Measurements from ENCODE around the gene HPDL. TPM values are rescaled to one million over a fixed set of nuclear protein-coding genes. Genes with fewer than 3 reads are reported as not detected.
"Not testable (repeated sequence)": the region's sequence is repeated elsewhere in the genome, so short reads cannot be mapped to it uniquely, and the experiment has no call there.

The HPDL gene
- polyA plus RNA-seq, 1 donor (not counting 4 experiments of a cell fraction or from before 2014, with no cell fraction given): 0.14 TPM

GRCh38 chr1:45286521-45286920 lies 40.2 kb upstream of the HPDL start:
- H4K20me1 ChIP-seq (ENCODE audit: control insufficient read depth, extremely low read depth, insufficient read depth, low read length); H3K9me3 ChIP-seq (ENCODE audit: control insufficient read depth, low read depth, low read length); H3K4me2 ChIP-seq (ENCODE audit: control insufficient read depth, extremely low read depth, insufficient read depth, low read depth, low read length); H3K27me3 ChIP-seq (ENCODE audit: control insufficient read depth, extremely low read depth, insufficient read depth, low read length); dilution Hi-C loops (cut with MboI; ENCODE audit: extremely low pct_ligation_motif_present, low sequenced_read_pairs); H3K36me3 ChIP-seq (ENCODE audit: control insufficient read depth in 2 of 2, extremely low read depth in 1 of 2, insufficient read depth in 2 of 2, low read length in 2 of 2); FAIRE-seq; H2AFZ ChIP-seq (ENCODE audit: control insufficient read depth, low read length); H3K27ac ChIP-seq (ENCODE audit: control insufficient read depth, insufficient read depth, low read length); H3K79me2 ChIP-seq (ENCODE audit: control insufficient read depth, insufficient read depth, low read length); H3K4me1 ChIP-seq (ENCODE audit: control insufficient read depth, extremely low read depth, insufficient read depth, low read length); H3K9me1 ChIP-seq (ENCODE audit: control insufficient read depth, extremely low read depth, insufficient read depth, low read length); H3K9ac ChIP-seq (ENCODE audit: control insufficient read depth, extremely low read depth, insufficient read depth, low read length); H3K4me3 ChIP-seq (ENCODE audit: control insufficient read depth in 2 of 3, extremely low read depth in 1 of 3, insufficient read depth in 2 of 3, low read depth in 1 of 3, low read length in 3 of 3); DNase-seq (ENCODE audit: low read depth, low spot score): not testable (repeated sequence)

GRCh38 chr1:45291002-45291401 lies 35.7 kb upstream of the HPDL start:
- H2AFZ ChIP-seq (ENCODE audit: control insufficient read depth, low read length); H3K4me2 ChIP-seq (ENCODE audit: control insufficient read depth, extremely low read depth, insufficient read depth, low read depth, low read length); H3K79me2 ChIP-seq (ENCODE audit: control insufficient read depth, insufficient read depth, low read length); H3K4me3 ChIP-seq (ENCODE audit: control insufficient read depth in 2 of 3, extremely low read depth in 1 of 3, insufficient read depth in 2 of 3, low read depth in 1 of 3, low read length in 3 of 3); FAIRE-seq; H3K36me3 ChIP-seq (ENCODE audit: control insufficient read depth in 2 of 2, extremely low read depth in 1 of 2, insufficient read depth in 2 of 2, low read length in 2 of 2); H3K9ac ChIP-seq (ENCODE audit: control insufficient read depth, extremely low read depth, insufficient read depth, low read length); H3K9me3 ChIP-seq (ENCODE audit: control insufficient read depth, low read depth, low read length); dilution Hi-C loops (cut with MboI; ENCODE audit: extremely low pct_ligation_motif_present, low sequenced_read_pairs); H3K27ac ChIP-seq (ENCODE audit: control insufficient read depth, insufficient read depth, low read length); H3K27me3 ChIP-seq (ENCODE audit: control insufficient read depth, extremely low read depth, insufficient read depth, low read length); H3K4me1 ChIP-seq (ENCODE audit: control insufficient read depth, extremely low read depth, insufficient read depth, low read length); H3K9me1 ChIP-seq (ENCODE audit: control insufficient read depth, extremely low read depth, insufficient read depth, low read length); H4K20me1 ChIP-seq (ENCODE audit: control insufficient read depth, extremely low read depth, insufficient read depth, low read length); DNase-seq (ENCODE audit: low read depth, low spot score): not testable (repeated sequence)

- Histone ChIP-seq H3K4me2 (ENCODE audit: control insufficient read depth, extremely low read depth, insufficient read depth, low read depth, low read length) (no peak overlapping the region), H3K9me3 (ENCODE audit: control insufficient read depth, low read depth, low read length) (no peaks in the 10 kb centered on the region), H4K20me1 (ENCODE audit: control insufficient read depth, extremely low read depth, insufficient read depth, low read length) (no peaks in the 10 kb centered on the region), H3K79me2 (ENCODE audit: control insufficient read depth, insufficient read depth, low read length) (no peaks in the 10 kb centered on the region), H3K27me3 (ENCODE audit: control insufficient read depth, extremely low read depth, insufficient read depth, low read length) (no peaks in the 10 kb centered on the region), H2AFZ (ENCODE audit: control insufficient read depth, low read length) (no peak overlapping the region), H3K4me1 (ENCODE audit: control insufficient read depth, extremely low read depth, insufficient read depth, low read length) (no peaks in the 10 kb centered on the region), H3K9me1 (ENCODE audit: control insufficient read depth, extremely low read depth, insufficient read depth, low read length) (no peaks in the 10 kb centered on the region), H3K4me3 (ENCODE audit: control insufficient read depth in 2 of 3, extremely low read depth in 1 of 3, insufficient read depth in 2 of 3, low read depth in 1 of 3, low read length in 3 of 3) (no peak overlapping the region), H3K27ac (ENCODE audit: control insufficient read depth, insufficient read depth, low read length) (no peak overlapping the region), H3K36me3 (ENCODE audit: control insufficient read depth in 2 of 2, extremely low read depth in 1 of 2, insufficient read depth in 2 of 2, low read length in 2 of 2) (no peaks in the 10 kb centered on the region), H3K9ac (ENCODE audit: control insufficient read depth, extremely low read depth, insufficient read depth, low read length) (no peak overlapping the region)
- no peak for DNase-seq (ENCODE audit: low read depth, low spot score)
- FAIRE-seq: no peak
- dilution Hi-C loops (cut with MboI; ENCODE audit: extremely low pct_ligation_motif_present, low sequenced_read_pairs): no loop called here
- no peak for TF ChIP-seq CTCF (optimal IDR thresholded peaks at IDR 0.05 in 1 of 3, IDR thresholded peaks at IDR 0.05 in 1 of 3, conservative IDR thresholded peaks at IDR 0.05 in 1 of 3; ENCODE audit: extremely low read depth in 1 of 3, insufficient read depth in 2 of 3, low read length in 3 of 3)
- TF ChIP-seq EZH2 (IDR thresholded peaks at IDR 0.05; ENCODE audit: low read length): no peak
Measured at GRCh38 chr1:45291716-45292115, 35.0 kb upstream of the HPDL start.
